Activated CD8-positive, alpha-beta T cell treated with anti-CD3 and anti-CD28 coated beads for 36 hours (primary cell): Measurements from ENCODE around the gene SBK2. TPM values are rescaled to one million over a fixed set of nuclear protein-coding genes. Genes with fewer than 3 reads are reported as not detected.
A peak's percentile ranks its signal among the peaks of the same experiment; 100 is the strongest.

Experiments used
- ATAC-seq: fragments of 200-7000 bp; cut with Tn5 transposase; one replicate; pipeline ENCODE4 v1.10.0; 2021; ENCODE audit warnings: mild to moderate bottlenecking, moderate library complexity
- CTCF ChIA-PET: fragments of 350-600 bp; sonication (Branson Sonifier 250); formaldehyde crosslinking; loops from one replicate; lab custom pipeline; 2021; ENCODE audit warnings: antibody characterized with exemption; lab: Charles Lee
- POLR2A ChIA-PET: fragments of 350-600 bp; sonication (Branson Sonifier 250); formaldehyde crosslinking; loops from one replicate; lab custom pipeline; 2021; ENCODE audit warnings: antibody characterized with exemption; lab: Charles Lee
- DNase-seq: peaks from one replicate; pipeline ENCODE4 v3.0.0-alpha.2; 2020
- H3K27ac Mint-ChIP-seq: one replicate; pipeline ENCODE4 v1.8.0; 2021; ENCODE audit warnings: mild to moderate bottlenecking, mixed read lengths
- H3K27me3 Mint-ChIP-seq: one replicate; pipeline ENCODE4 v1.8.0; 2021; ENCODE audit warnings: mixed read lengths
- H3K36me3 Mint-ChIP-seq: one replicate; pipeline ENCODE4 v1.8.0; 2021; ENCODE audit warnings: low read depth, mixed read lengths
- H3K4me1 Mint-ChIP-seq: one replicate; pipeline ENCODE4 v1.8.0; 2021; ENCODE audit warnings: low read depth, mixed read lengths
- H3K4me3 Mint-ChIP-seq: one replicate; pipeline ENCODE4 v1.8.0; 2021; ENCODE audit warnings: mild to moderate bottlenecking, moderate library complexity, mixed read lengths
- H3K9me3 Mint-ChIP-seq: one replicate; pipeline ENCODE4 v1.8.0; 2021; ENCODE audit warnings: mixed read lengths
- intact Hi-C: fragments of 100-400 bp; cut with micrococcal nuclease; formaldehyde crosslinking; loops from one replicate; pipeline ENCODE4 v1.10.0; 2022
- total RNA-seq, 2 experiments: library from RNA; stranded (reverse); gene quantifications; one replicate each; pipeline ENCODE4 v1.2.3, GENCODE V29; 2021
- TF ChIP-seq, protein P1 (sequence below): fragments of 200-600 bp; IDR thresholded peaks from one replicate; pipeline ENCODE4 v1.8.0; 2022; ENCODE audit warnings: antibody characterized with exemption, mild to moderate bottlenecking

Gene SBK2
- total RNA-seq, 2 experiments from 2014 or later: not detected

DNA sequence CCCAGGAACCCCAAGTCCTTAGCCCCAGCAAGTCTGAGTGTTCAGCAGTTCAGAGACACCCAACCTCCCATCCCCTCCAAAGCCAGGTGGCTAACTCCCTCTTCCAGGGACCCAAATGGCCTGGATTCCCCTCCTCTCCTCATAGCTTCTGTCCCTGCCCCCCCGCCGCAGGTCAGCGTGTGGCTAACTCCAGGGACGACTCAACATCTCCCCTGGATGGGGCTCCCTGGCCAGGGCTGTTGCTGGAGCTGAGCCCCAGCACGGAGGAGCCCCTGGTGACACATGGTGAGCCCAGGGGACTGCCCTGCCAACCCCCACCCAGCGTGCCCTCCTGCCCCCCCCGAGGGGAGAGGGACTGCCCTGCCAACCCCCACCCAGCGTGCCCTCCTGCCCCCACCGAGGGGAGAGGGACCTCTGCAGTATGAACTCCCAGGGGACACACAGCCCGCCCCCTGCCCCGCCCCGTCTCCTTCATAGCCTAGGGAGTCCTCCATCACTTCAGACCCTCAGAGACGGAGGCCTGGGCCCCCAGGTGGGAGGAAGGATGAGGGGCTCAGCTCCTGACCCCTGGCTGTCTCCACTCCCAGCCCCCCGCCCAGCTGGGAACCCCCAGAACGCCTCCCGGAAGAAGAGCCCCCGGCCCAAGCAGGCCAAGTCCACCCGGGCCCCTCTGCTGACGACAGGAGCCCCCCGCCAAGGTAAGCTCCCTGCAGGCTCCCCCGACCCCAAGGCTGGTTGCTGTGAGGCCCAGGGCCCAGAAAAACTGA lies 47.0 kb downstream of the SBK2 start:
- H3K4me3 Mint-ChIP-seq: no peak overlapping the region
- intact Hi-C loops: no loop called here
- peaks cover 21% of the 10 kb centered on the region for H3K4me1 Mint-ChIP-seq
- ATAC-seq: no peak
- no peak overlapping the region for H3K27ac Mint-ChIP-seq
- ChIA-PET POLR2A (no interaction called here), CTCF (interaction anchor here (0.8 kb wide), 1 partner anchor 14 kb away, joined by 5 read pairs; no protein-coding TSS in a partner anchor)
- H3K27me3 Mint-ChIP-seq: peaks cover 6% of the 10 kb centered on the region
- no peak for DNase-seq
- TF ChIP-seq, protein P1, sequence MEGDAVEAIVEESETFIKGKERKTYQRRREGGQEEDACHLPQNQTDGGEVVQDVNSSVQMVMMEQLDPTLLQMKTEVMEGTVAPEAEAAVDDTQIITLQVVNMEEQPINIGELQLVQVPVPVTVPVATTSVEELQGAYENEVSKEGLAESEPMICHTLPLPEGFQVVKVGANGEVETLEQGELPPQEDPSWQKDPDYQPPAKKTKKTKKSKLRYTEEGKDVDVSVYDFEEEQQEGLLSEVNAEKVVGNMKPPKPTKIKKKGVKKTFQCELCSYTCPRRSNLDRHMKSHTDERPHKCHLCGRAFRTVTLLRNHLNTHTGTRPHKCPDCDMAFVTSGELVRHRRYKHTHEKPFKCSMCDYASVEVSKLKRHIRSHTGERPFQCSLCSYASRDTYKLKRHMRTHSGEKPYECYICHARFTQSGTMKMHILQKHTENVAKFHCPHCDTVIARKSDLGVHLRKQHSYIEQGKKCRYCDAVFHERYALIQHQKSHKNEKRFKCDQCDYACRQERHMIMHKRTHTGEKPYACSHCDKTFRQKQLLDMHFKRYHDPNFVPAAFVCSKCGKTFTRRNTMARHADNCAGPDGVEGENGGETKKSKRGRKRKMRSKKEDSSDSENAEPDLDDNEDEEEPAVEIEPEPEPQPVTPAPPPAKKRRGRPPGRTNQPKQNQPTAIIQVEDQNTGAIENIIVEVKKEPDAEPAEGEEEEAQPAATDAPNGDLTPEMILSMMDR: no peak
- no peaks in the 10 kb centered on the region for H3K9me3 Mint-ChIP-seq
- no peaks in the 10 kb centered on the region for H3K36me3 Mint-ChIP-seq

DNA sequence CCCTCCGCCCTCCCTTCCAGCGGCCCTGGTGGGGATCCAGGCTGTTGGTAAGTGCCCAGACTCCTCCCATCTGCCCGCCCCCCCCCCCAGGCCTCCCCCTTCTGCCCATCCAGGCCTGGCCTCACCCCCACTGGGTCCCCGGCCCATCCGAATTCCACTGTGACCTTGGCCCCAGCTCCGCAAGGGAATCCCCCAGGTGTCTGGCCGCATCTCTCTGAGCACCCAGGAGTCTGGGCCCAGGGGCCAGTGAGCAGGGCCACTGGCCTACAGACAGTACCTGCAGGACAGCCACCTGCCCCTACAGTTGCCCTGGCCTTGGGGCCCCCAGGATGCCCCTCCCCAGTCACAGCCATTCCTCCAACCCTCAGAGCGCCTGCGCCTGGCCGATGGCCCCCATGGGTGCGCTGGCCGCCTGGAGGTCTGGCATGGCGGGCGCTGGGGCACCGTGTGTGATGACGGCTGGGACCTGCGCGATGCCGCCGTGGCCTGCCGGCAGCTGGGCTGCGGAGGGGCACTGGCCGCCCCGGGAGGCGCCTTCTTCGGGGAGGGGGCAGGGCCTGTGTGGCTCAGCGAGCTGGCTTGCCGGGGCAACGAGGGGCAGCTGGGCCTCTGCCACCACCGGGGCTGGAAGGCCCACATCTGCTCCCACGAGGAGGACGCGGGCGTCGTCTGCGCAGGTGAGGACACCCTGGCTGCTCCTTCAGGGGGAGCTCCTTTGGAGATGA lies 47.8 kb downstream of the SBK2 start:
- TF ChIP-seq, protein P1: no peak
- ChIA-PET POLR2A (no interaction called here), CTCF (no interaction called here)
- Mint-ChIP-seq H3K27me3 (peaks cover 6% of the 10 kb centered on the region), H3K4me1 (peaks cover 19% of the 10 kb centered on the region), H3K9me3 (no peaks in the 10 kb centered on the region), H3K36me3 (no peaks in the 10 kb centered on the region), H3K27ac (no peak overlapping the region), H3K4me3 (no peak overlapping the region)
- ATAC-seq: no peak
- intact Hi-C loops: no loop called here
- DNase-seq: no peak

DNA sequence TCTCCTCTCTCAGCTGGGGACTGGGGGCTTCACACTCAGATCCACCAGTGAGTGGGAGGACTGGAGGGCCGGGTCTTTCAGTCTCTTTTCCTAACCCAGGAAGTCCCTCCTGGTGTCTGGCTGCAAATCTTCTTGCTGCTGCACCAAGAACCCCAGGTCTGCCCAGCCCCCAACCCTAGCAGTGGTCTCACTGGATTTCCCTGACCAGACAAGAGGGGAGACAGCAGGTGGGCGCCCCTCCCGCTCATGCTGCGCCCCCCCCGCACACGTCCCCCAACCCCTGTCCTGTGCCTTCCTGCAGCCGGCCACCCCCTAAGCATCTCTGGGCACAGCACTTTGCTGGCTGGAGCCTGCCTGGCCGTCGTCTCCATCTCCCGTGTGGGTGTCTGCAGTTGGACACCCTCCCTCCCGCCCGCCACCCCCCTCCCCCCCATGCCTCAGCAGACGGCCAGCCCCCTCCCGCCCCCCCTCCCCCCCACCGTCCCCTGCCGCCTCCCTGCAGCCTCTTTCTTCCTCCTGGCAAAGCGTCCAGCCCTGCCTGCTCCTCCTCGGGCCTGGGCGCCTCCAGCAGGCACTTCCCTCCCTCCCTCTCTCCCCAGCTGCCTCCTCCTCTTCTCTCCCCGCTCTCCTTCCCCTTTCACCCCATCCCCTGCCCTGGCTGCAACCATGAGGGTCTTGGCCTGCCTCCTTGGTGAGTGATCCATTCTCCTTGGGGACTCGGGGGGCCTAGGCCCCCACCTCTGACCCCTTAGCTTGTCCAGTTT lies 48.8 kb downstream of the SBK2 start, which contains the start of gene SSC5D:
SSC5D (plus strand) TSS at position 513 of the 764 bp plus-strand sequence; CDS start at position 667, 154 bp downstream.
- ChIA-PET CTCF (interaction anchor here (1.0 to 5.6 kb wide), 2 partner anchors 14 to 16 kb away, joined by 3 to 31 read pairs; no protein-coding TSS in a partner anchor), POLR2A (interaction anchor here (0.8 to 3.5 kb wide), 3 partner anchors 12 to 159 kb away, joined by 3 to 22 read pairs (median 5); partner anchors contain the start of gene ZNF628)
- peaks cover 4% of the 10 kb centered on the region for H3K27me3 Mint-ChIP-seq
- H3K9me3 Mint-ChIP-seq: no peaks in the 10 kb centered on the region
- DNase-seq (no peak), ATAC-seq (no peak)
- intact Hi-C loops: no loop called here
- no peaks in the 10 kb centered on the region for H3K36me3 Mint-ChIP-seq
- TF ChIP-seq, protein P1: no peak
- H3K27ac Mint-ChIP-seq: peak within 1 kb of the TSS; percentile 80
- peak within 1 kb of the TSS; percentile 11 for H3K4me3 Mint-ChIP-seq
- H3K4me1 Mint-ChIP-seq: peaks cover 19% of the 10 kb centered on the region

DNA sequence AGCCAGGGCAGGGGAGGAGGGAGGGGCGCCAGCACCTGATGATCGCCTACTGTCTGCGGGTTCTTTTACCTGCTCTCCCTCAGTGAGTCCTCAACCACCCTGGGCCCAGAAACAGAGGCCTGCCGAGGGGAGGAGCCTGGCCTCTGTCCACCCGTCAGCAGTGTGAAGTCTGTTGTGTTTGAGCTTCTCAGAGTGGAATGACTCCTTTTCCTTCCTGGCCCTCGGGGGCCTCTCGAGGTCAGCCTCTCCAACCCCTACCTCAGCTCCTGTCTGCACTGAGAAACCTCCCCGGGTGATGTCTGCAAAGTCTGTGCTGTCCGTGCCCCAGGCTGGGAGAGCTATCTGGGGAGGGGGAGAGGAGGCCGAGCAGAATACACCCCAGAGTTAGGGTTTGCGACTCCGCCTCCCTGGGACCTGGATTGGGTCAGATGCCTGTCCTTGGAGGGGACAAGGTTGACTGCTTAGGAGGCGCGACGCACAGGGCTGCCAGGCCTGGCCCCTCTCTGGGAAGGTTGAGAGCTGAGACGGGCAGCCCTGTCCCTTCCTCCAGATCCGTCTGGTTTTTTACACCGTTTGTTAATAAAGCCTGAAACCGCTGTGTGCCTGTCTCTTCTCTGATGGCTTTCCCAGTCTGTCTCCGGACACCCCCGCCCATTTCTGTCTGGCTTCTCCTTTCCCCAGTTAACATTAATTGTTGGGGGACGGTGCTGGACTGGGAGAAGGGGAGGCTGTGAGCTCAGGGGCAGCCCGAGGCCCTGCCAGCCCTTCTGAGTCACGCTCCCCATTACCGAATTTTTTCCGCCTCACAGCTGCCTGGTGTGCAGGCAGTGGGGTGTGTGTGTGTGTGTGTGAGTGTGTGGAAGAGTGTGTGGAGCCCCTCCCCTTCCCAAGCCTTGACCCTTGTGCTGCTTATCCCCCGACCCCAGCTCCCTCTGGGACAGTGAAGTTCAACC lies 49.7 kb downstream of the SBK2 start:
- H3K27me3 Mint-ChIP-seq: peaks cover 2% of the 10 kb centered on the region
- ATAC-seq (peak; percentile 62), DNase-seq (peak; percentile 84)
- H3K27ac Mint-ChIP-seq: peak overlapping the region; percentile 80
- no peaks in the 10 kb centered on the region for H3K9me3 Mint-ChIP-seq
- POLR2A ChIA-PET: interaction anchor here (0.8 to 3.5 kb wide), 4 partner anchors 11 to 160 kb away, joined by 3 to 22 read pairs (median 6); partner anchors contain the start of genes ZNF579 and ZNF628
- CTCF ChIA-PET: interaction anchor here (0.9 to 5.6 kb wide), 4 partner anchors 11 to 20 kb away, joined by 3 to 31 read pairs (median 4); no protein-coding TSS in a partner anchor
- H3K4me1 Mint-ChIP-seq: peaks cover 19% of the 10 kb centered on the region
- H3K4me3 Mint-ChIP-seq: peak overlapping the region; percentile 11
- TF ChIP-seq, protein P1: no peak
- H3K36me3 Mint-ChIP-seq: no peaks in the 10 kb centered on the region
- intact Hi-C loops: no loop called here
